HG03045 (cell line): ENCODE measurements around the gene DUSP14.

Source experiments
- ATAC-seq: cut with Tn5 transposase; IDR thresholded peaks from one replicate; pipeline ENCODE4 v1.9.1; 2021; ENCODE audit warnings: mild to moderate bottlenecking, moderate library complexity; ENCODE audit not compliant: unreplicated experiment

Gene DUSP14

GRCh38 chr17:37553401-37553966, 63.8 kb downstream of the DUSP14 start:
- ATAC-seq: no peak

DNA sequence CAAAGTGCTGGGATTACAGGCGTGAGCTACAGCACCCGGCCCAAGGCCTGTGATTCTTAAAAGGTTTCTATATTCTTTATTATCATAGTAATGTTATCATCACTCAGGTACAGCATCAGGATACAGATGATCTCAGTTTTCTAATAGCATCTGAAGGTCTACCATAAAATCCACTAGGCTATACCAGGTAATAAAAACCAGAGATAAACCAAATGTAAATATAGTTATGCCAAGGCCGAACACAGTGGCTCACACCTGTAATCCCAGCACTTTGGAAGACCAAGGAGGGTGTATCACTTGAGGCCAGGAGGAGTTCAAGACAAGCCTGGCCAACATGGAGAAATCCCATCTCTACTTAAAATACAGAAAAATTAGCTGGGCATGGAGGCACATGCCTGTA, 65.7 kb downstream of the DUSP14 start:
- no peak for ATAC-seq

- no peak for ATAC-seq
Observed at GRCh38 chr17:37557482-37557881, 67.8 kb downstream of the DUSP14 start.

GRCh38 chr17:37558299-37558698, 68.6 kb downstream of the DUSP14 start:
- no peak for ATAC-seq

GRCh38 chr17:37562016-37562745, 72.5 kb downstream of the DUSP14 start:
- no peak for ATAC-seq
